Activated CD4-positive, alpha-beta T cell treated with anti-CD3 and anti-CD28 coated beads, Interleukin-2, Interleukin-6, amounts not matched to agents 100 ng/mL and 50 ng/mL, durations not matched to agents 16 hours and 8 hours (primary cell): ENCODE measurements around the gene GABRG3.
"Not testable (repeated sequence)": the region's sequence is repeated elsewhere in the genome, so short reads cannot be mapped to it uniquely, and the experiment has no call there.

Experiments
- DNase-seq: peaks from one replicate; pipeline ENCODE4 v3.0.0-alpha.2; 2020

The GABRG3 gene

DNA sequence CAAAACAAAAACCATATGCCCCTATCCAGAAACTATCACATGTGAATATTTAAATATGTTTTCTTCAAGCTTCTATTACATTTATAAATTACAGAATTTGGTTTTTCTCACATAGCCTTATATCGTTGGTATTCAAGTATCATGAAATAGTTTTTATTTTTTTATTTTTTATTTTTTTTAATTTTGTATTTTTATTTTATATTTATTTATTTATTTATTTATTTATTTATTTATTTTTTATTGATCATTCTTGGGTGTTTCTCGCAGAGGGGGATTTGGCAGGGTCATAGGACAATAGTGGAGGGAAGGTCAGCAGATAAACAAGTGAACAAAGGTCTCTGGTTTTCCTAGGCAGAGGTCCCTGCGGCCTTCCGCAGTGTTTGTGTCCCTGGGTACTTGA is 32.0 kb downstream of the GABRG3 start:
- not testable (repeated sequence) for DNase-seq

DNA sequence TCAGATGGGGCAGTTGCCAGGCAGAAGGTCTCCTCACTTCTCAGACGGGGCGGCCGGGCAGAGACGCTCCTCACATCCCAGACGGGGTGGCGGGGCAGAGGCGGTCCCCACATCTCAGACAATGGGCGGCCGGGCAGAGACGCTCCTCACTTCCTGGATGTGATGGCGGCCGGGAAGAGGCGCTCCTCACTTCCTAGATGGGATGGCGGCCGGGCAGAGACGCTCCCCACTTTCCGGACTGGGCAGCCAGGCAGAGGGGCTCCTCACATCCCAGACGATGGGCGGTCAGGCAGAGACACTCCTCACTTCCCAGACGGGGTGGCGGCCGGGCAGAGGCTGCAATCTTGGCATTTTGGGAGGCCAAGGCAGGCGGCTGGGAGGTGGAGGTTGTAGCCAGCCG is 33.2 kb downstream of the GABRG3 start:
- DNase-seq = not testable (repeated sequence)

DNA sequence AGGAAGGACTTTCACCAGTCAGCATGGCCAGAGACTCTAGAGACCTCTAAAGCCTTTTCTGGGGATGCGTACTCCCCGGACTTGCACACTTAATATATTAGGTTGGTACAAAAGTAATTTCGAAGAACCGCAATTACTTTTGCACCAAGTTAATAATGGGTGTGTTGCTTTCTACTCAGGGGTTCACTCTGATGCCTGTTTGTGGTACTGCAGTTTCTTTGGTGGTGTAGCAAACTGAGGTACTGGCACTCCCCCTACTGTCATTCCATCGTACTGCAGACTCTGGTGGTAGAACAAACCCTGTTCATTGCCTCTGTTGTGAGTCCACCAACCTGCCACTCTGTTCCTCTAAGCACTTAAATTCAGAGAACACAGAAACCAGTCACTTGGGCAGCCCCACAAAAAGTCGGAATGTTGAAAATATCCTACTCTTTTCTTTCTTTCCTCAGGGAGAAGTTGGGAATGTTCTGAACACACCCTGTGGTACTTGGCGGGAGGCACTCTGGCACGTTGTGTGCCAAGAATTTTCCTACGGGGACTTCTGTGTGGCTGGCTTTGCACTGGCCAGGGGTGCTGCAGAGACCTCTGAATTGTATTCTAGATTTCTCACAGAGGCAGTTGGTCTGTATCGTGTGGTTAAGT is 46.3 kb downstream of the GABRG3 start:
- DNase-seq = peak; percentile 72

DNA sequence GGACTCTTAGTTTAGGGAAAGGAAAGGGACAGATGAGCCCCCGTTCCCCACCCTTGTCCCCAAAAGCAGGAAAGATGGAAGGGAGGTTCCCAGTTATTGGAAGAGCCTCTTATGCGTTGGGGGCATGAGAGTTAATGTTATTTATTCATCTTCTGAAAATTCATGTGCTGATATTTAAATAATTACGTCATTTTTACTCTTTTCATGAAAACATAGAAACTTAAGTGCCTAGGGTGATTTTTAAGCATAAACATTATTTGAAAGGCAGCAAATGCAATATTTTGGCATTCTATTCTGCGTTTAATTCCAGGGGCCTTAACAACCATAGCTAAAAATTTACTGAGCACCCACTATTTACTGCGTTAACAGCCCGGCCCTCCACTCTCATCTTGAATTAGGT is 48.7 kb downstream of the GABRG3 start:
- no peak for DNase-seq

DNA sequence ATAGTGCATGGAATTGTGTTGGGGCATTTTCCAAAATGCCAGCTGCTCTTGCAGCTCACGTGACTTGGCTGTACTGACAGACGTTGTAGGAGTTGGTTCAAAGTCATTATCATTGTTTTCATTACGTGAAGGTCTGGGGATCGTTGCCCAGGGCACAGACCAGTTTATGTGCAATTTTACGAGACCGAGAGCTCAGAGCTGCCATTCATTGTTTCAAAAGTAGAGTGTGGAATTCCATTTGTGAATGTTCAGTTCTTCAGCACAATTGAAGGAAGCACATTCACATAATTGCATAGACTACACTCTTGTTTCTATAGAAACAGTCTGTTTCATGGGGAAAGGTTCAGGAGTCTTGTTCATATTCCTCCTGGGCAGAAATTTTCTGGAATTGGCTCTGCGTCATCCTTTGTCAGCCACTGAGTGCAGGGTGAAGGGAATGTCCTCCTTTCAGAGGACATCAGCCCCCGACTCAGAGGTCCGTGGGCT is 54.5 kb downstream of the GABRG3 start:
- DNase-seq = no peak

DNA sequence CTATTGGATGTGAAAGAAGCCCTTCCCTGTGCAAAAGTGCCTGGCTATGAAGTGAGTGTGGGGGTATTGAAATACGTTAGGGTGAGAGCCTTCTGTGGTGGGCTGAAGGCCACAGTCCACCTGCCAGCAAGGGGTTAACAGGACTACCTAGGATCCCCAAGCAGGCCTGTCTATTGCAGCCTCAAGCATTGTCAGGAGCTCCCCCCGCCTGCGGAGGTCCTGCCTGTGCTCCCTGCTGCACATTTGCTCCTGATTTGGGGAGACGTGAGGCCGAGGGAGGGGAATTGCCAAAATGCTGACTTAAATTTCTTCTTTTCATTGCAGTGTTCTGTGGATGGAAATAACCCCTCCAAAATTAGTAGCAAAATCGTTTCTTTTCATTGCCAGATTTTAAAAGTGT is 56.2 kb downstream of the GABRG3 start:
- no peak for DNase-seq

DNA sequence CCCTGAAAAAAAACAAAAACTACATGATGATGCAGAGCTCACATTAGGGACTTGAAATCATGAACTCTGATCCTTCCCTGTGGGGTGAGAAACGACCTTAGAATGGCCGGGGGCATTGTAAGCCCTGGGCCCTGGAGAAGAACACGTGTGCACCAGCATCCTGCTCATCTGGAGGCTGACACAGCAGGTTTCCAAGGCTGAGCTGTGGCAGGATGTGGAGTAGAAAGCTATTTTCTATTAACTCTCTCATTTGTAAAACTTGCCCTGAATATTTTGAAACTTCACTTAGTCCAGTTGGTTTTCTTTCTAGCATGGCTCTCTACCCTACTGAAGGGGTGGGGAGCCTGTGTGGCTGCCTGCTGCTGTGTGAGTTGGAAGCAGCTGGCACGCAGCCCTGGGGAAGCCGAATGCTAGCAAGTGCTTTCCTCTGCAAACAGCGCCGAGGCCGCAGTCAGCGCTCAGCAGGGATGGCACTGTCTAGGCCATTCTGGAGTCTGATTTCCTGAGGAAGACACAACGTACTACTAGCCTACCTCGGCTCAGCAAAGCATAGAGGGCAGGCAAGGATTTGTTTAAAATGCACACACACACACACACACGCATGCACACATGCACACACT is 58.0 kb downstream of the GABRG3 start:
- no peak for DNase-seq

DNA sequence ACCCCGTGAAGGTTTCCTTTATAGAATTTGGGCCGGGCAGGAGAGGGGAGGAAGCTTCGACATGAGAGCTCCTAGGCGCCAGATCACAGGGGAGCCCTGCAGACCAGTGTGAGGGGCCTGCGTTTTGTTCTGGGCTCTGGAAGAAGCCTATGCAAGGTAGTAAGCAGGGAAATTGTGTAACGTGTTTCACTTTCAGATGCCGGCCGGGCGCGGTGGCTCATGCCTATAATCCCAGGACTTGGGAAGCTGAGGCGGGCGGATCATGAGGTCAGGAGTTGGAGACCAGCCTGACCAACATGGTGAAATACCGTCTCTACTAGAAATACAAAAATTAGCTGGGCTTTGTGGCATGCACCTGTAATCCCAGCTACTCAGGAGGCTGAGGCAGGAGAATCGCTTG is 65.2 kb downstream of the GABRG3 start:
- DNase-seq = no peak

DNA sequence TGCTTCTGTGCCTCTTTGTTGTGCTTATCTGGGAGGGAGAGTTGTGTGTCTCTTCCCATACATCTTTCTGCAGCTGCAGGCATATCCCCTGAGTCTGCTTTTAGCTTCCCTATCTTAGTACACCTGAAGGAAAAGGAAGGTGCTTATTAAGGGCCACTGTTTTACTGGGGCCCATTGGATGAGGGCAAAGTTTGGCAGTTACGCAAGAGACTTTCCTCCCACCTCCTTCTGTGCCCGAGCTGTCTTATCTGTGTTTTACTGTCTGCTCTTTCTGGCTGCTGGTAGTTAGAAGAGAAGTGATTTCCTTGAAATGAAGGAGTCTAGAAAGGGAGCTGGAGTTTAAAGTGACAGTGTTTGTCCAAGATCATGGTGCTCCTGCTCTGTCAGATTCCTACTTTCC is 66.5 kb downstream of the GABRG3 start:
- DNase-seq = no peak

DNA sequence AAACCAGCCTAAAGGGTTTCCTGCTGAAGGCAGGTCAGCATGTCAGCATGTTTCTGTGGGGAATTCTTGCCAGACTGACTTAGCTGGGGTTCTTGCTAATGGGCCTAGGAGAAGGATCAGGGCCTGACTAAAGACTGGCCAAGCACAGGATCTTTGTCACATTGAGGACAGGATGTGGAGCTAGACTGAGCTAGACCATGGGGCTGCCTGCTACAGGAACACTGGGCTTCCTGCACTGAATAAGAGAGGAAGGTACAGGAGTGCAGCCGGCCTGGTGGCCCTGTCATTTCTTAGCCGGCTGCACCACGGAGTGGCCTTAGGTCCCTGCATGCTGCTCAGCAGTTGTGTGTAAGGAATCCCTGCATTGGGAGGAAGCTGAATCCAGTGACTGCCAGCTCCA is 68.2 kb downstream of the GABRG3 start:
- no peak for DNase-seq

DNA sequence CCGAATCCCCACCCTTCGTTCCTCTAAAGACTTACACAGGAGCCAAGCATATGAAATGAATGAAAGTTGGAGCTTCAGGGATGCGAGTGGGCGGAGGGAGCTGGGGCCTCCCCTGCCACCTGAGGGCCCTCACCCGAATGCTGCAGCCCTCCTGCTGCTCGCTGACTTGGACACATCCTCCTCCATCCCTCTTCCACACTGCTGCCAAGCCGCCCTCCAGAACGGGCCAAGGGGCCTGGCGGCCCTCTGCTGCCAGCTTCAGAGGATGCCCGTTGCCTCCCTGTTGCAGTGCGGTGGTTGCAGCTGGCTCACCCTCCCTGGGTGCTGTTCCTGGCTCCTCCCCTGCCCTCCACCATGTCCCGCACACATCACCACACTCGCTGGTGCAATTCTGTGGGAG is 71.2 kb downstream of the GABRG3 start:
- no peak for DNase-seq

DNA sequence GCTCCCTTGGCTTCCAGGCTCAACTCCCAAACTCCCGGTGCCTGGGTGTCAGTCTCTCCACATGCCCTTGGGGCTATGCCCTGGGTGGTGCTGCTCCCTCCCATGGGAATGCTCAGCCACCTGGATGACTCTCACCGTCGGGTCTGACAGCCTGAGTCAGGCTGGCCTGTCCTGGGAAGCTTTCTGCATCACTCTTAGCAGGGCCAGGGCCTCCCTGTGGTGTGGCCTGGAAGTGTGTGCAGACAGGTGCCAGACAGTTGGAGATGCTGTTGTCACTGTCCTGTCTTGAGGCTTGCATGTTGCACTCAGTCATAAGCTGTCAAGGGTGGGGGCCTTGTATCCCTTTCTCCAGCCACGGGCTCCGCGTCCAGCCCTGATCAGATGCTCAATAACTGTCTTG is 71.7 kb downstream of the GABRG3 start:
- DNase-seq = no peak

DNA sequence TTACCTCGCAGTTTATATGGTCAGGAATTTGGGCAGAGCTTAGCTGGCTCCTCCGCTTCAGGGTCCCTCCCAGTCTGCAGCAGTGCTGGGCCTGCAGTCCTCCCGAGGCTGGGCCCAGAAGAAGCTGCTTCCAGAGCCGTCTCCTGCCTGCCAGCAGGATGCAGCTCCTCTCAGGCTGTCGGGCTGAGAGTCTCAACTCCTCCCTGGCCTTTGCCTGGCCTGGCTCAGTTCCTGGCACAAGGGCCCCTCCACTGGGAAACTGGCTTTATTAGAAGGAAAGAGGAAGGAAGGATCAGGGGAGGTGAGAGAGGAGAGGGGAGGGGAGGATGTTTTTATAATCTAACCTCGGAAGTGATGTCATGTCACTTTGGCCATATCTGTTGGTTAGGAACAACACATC is 72.8 kb downstream of the GABRG3 start:
- DNase-seq = no peak

DNA sequence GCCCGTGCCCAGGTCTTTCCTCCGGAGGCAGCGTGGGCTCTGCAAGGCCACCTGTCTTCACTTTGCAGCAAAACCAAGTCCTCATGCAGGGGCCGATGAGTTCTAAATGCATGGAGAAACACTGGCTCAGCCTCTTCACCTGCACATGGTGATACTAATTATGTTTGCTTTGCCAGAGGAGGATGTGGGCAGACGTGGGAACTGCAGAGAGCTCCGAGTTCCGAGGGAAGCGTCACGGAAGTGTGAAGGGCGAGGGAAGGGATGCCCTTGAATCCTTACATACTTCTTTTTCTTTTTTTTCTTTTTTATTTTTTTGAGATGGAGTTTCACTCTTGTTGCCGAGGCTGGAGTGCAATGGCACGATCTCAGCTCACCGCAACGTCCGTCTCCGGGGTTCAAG is 74.8 kb downstream of the GABRG3 start:
- no peak for DNase-seq

DNA sequence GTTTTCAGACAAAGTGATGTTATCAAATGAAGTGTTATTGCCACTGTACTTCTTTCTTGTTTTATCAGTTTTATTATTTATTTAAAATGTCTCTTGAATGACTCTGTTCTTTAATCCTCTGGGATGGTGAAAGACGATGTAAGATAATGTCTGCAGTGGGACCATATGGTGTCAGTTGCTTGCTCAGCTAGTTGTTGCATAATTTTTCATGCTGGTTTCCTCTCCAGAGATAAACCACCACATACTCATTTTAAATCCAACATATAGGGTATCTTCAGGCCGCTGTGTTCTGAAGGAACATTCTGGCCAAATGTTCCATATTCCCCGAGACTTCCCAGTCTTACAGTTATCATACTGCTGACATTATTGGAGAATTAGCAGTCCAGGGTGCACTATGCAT is 75.9 kb downstream of the GABRG3 start:
- no peak for DNase-seq

DNA sequence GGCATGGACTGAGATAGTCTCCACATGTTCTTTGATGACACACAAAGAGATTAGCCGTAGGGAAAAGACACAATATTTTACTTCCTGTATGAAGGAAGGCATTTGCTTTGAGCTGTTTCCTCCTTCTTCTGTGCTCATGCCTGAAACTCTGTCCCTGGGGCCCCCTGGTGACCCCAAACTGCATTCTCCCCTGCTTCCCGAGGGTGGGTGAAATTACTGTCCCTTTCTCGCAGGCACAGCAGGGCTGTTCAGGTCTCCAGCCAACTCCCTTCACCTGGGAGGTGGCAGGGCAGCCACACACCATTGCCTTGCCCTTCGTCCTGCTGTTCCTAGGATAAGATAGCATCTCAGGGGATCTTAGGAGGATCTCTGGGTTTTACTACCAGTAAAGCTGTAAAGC is 79.2 kb downstream of the GABRG3 start:
- no peak for DNase-seq

DNA sequence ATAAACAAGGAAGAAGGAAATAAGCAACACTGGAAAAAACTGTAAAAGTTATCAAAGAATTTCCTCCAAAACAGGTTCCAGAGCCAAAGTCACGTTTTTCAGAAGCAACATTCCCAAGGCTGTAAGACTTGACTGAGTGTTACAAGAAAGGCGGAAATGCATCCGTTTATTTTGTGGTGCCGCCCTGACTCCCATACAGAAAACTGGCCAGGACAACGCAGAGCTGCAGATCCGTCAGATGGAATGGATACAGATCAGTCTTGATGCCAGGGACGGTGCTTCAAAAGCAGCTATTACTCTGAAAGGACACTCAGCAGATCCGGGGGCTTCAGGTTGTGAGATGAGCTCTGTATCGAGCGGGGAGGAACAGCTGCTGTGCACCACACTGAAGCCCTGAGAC is 83.4 kb downstream of the GABRG3 start:
- DNase-seq = no peak

DNA sequence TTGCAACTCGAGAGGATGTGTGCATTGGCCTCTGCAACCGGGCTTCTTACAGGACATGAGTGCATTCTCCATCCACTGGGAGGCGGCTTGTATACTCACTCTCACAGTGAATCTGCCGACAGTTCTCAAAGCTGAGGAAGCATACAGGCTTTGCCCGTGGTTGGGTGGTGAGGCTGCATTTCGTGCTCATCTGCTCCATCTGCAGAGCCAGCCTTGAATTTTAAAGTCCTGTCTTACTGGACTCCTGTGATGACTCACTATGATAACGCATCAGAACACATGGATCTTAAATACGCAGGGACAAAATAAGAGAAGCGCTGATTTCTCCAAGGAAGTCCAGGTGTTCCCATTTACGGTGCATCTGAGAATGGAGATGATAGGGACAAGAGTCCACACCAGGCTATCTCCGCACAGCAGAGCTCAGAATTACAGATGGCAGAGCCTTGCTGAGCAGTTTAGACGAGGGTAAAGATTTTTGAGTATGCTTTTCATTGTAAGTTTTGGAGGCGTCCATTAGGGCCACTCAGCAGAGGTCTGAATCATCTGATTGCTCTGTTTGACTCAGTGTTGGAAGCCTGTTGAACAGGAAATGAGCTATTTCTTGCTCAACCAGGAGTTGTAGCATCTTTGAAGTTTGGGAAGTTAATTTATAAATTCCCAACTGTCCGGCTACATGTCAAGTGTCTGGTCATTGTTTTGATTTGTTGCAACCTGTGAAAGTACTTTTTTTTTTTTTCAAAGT is 87.1 kb downstream of the GABRG3 start:
- no peak for DNase-seq

DNA sequence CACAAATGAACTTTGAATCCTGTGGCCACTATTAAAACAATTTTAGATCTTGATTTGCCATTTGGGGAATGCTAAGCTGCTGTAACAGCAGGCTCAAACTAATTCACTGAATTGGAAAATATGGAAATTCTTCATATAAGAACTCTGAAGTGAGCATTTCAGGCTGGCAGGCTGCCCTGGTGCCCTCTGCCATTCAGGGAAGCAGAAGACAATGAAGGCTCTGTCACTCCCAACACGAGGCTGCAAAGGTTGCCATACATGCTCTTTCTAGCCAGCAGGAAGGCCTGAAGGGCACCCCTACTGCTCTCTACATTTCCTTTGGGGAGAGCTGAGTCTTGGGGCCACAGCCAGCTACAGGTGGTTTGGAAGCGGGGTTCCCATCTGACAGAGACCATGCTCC is 88.0 kb downstream of the GABRG3 start:
- no peak for DNase-seq

DNA sequence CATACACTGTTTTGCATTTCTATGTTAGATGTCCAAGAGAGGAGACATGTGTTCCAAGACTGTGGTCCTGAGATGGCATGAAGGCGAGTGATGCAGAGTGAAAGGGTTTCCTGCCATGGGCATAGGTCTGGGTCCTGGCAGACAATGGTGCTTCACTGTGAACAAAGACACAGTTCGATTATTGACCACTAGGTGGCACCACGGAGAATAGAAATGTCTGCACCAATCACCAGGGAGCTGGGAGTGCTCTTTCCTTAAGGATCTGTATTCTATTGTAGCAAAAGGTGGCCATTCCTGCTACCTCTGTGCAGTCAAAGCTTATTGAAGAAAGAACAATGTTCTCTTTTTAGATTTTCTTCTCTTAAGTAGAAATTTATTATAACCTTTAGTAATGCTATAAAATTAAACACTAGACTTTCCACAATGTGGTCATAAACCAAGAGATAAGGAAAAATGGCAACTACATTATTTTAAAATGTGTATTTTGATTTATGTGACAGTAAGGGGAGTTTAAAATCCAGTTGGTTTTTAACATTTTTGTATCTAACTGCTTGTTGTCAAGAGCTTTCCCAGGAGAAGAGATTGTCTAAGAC is 88.7 kb downstream of the GABRG3 start:
- peak; percentile 57 for DNase-seq

DNA sequence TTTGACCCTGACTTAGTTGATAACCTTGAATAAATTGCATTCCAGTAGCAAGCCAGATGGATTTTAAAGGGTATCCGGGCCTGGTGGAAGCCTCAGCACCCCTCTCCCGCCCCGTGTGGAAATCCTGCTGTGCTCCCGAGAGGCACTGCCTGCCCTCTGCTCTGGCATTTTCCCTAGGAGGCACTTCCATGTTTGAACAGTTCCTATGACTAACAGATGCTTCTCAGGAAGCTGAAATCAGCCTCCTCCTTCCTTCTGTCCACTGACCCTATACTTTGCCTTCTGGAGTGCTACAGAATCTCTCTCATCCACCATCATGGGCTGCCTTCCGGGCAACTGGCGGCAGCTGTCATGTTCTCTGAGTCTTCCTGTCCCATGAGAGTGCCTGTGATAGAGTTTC is 90.8 kb downstream of the GABRG3 start:
- no peak for DNase-seq

DNA sequence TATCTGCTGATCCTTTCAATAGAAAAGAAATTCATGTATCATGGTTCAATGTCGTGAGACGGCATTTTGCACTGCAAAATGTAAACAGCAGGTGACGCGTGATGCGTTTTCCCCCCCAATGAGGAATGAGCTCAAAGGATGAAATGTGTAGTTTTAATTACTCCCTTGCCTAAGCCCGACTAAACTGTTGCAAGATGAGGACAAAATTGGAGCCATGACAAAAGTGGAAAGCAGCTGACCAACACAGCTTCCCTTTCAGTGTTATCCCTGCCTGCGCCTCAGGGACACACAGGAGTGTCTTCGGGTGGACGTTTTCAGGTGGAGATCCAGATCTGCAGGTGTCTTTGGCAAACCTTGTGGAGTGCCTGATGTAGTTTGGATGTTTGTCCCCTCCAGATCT is 92.0 kb downstream of the GABRG3 start:
- DNase-seq = no peak

DNA sequence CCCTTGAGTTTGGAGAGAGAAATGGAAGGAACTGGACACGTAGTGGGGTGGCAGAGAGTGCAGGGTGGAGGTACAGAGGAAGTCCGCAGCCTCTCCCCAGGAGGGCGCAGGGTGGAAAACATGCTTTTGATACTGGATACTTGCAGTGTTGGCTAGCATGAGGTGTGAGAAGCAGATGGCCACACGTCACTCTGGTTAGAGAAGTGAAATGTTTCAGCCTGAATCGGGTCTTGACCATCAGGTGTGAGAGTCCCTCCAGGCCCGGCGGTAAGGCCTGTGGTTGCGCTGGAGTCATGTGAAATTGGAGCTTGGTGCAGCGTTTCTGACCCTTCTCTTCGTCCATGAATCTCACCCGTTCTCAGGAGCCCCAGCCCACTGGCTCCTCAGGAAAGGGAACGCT is 93.1 kb downstream of the GABRG3 start:
- DNase-seq = no peak

DNA sequence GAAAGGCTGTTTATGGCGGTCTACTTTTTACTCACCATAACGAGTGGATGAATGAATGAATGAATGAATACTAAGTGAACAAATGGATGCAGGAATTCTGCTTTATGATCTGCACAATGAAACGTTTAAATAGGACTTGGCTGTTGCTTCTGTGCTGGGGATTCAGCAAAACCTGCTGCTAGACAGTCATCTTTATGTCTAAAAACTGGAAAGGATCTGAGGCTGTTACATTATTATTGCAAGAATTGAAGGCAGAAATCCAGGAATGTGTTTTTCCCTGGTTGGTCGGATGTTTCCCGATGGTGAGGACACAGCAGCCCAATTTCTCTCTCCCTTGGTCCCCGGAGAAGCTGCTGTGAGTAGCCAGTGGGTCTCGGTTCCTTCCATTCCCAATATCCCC is 94.2 kb downstream of the GABRG3 start:
- DNase-seq = no peak
